ENCODE results near the gene SYTL2. TPM values are rescaled to one million over a fixed set of nuclear protein-coding genes. Genes with fewer than 3 reads are reported as not detected.

The SYTL2 gene
- total and polyA plus RNA-seq, 2 experiments from 2014 or later: 3.4 to 7.2 TPM

DNA sequence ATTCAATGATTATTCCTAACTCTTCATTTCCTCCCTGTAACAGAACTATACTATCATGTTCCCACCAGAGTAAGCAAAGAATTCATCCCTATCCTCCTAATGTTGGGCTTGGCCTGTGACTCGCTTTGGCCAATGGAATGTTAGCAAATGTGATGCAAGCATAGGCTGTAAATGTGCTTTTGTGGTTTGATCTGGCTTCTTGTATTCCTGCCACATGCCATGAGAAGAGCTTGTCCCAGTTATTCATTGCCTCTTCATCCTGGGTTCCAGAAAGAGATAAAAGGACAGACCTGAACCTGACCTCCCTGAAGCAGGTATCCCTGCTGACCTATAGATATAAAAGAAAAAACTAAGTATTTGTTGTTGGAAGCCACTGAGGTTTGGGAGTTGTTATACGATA is 51.0 kb downstream of the SYTL2 start (continued):
- no peak for TF ChIP-seq REST (IDR thresholded peaks at IDR 0.05; ENCODE audit: unreplicated experiment)
- no peak for TF ChIP-seq ETS1 (IDR thresholded peaks at IDR 0.05)

GRCh38 chr11:85758480-85759039 is 52.4 kb downstream of the SYTL2 start:
- no peak for ATAC-seq
- no peaks in the 10 kb centered on the region for H4K20me1 ChIP-seq (replicated peaks; ENCODE audit: insufficient read depth)
- TF ChIP-seq CREB1 (CRISPR knock-in tag; IDR thresholded peaks at IDR 0.05; ENCODE audit: low read depth) (no peak), EZH2phosphoT487 (IDR thresholded peaks at IDR 0.05; ENCODE audit: unreplicated experiment) (no peak), ZNF462 (CRISPR knock-in tag; IDR thresholded peaks at IDR 0.05) (no peak), NANOG (IDR thresholded peaks at IDR 0.05; ENCODE audit: borderline replicate concordance) (no peak), ETS1 (IDR thresholded peaks at IDR 0.05) (no peak), JUNB (IDR thresholded peaks at IDR 0.05; ENCODE audit: unreplicated experiment) (no peak), CTCF (conservative IDR thresholded peaks at IDR 0.05; ENCODE audit: low read depth in 2 of 2) (no peak), ZNF114 (CRISPR knock-in tag; IDR thresholded peaks at IDR 0.05) (no peak)

More at GRCh38 chr11:85758480-85759039, 52.4 kb downstream of the SYTL2 start:
- Histone ChIP-seq H3K4me3 (no peak overlapping the region), H2AFZ (no peak overlapping the region), H3K27ac (ENCODE audit: low read depth) (no peak overlapping the region), H3F3A (replicated peaks; ENCODE audit: low read depth) (no peaks in the 10 kb centered on the region), H3K4me2 (no peak overlapping the region), H3K79me2 (replicated peaks; ENCODE audit: insufficient read depth) (no peaks in the 10 kb centered on the region), H3K4me1 (ENCODE audit: insufficient read depth) (peaks cover 15% of the 10 kb centered on the region), H3K9me2 (ENCODE audit: insufficient read depth) (no peaks in the 10 kb centered on the region), H3K36me3 (ENCODE audit: insufficient read depth) (no peaks in the 10 kb centered on the region), H3K27me3 (ENCODE audit: insufficient read depth) (no peaks in the 10 kb centered on the region)
- H3K27ac Mint-ChIP-seq: no peak overlapping the region
- peaks cover 9% of the 10 kb centered on the region; the same call in 2 of the 3 replicates for H3K4me1 Mint-ChIP-seq
- no peaks in the 10 kb centered on the region for H3K9me3 Mint-ChIP-seq
- no peak for DNase-seq (ENCODE audit: low spot score)
- H3K36me3 Mint-ChIP-seq (ENCODE audit: low read depth): no peaks in the 10 kb centered on the region
- H3K4me3 Mint-ChIP-seq: no peak overlapping the region
- no peaks in the 10 kb centered on the region for H3K27me3 Mint-ChIP-seq (ENCODE audit: insufficient read depth, low read depth, poor library complexity)

All from GM23338 (cell line).